ENCODE results near the gene EPB41L4B.
"Not testable (repeated sequence)": the region's sequence is repeated elsewhere in the genome, so short reads cannot be mapped to it uniquely, and the experiment has no call there.

Gene EPB41L4B

GRCh38 chr9:109286571-109286977 lies 34.3 kb downstream of the EPB41L4B start:
- no peak for TF ChIP-seq CTCF (IDR thresholded peaks at IDR 0.05; ENCODE audit: borderline replicate concordance, insufficient read depth, low read depth, low read length)

GRCh38 chr9:109283672-109284071 lies 37.2 kb downstream of the EPB41L4B start:
- H3K4me3 ChIP-seq (ENCODE audit: low read depth, low read length) = not testable (repeated sequence)

More at GRCh38 chr9:109286571-109286977, 34.3 kb downstream of the EPB41L4B start:
- H3K4me3 ChIP-seq (ENCODE audit: low read depth, low read length) = no peak overlapping the region

- TF ChIP-seq CTCF (IDR thresholded peaks at IDR 0.05; ENCODE audit: borderline replicate concordance, insufficient read depth, low read depth, low read length) = no peak
Measured at GRCh38 chr9:109283012-109283411, 37.8 kb downstream of the EPB41L4B start.

GRCh38 chr9:109282302-109282701 lies 38.6 kb downstream of the EPB41L4B start:
- no peak for TF ChIP-seq CTCF (IDR thresholded peaks at IDR 0.05; ENCODE audit: borderline replicate concordance, insufficient read depth, low read depth, low read length)
- H3K4me3 ChIP-seq (ENCODE audit: low read depth, low read length) = no peak overlapping the region

More at GRCh38 chr9:109283012-109283411, 37.8 kb downstream of the EPB41L4B start:
- H3K4me3 ChIP-seq (ENCODE audit: low read depth, low read length) = no peak overlapping the region

GRCh38 chr9:109281518-109281917 lies 39.3 kb downstream of the EPB41L4B start:
- no peak overlapping the region for H3K4me3 ChIP-seq (ENCODE audit: low read depth, low read length)
- TF ChIP-seq CTCF (IDR thresholded peaks at IDR 0.05; ENCODE audit: borderline replicate concordance, insufficient read depth, low read depth, low read length) = no peak

GRCh38 chr9:109278848-109279247 lies 42.0 kb downstream of the EPB41L4B start:
- H3K4me3 ChIP-seq (ENCODE audit: low read depth, low read length) = no peak overlapping the region
- TF ChIP-seq CTCF (IDR thresholded peaks at IDR 0.05; ENCODE audit: borderline replicate concordance, insufficient read depth, low read depth, low read length) = no peak

- TF ChIP-seq CTCF (IDR thresholded peaks at IDR 0.05; ENCODE audit: borderline replicate concordance, insufficient read depth, low read depth, low read length) = no peak
- H3K4me3 ChIP-seq (ENCODE audit: low read depth, low read length) = no peak overlapping the region
Measured at GRCh38 chr9:109278216-109278615, 42.6 kb downstream of the EPB41L4B start.

- no peak overlapping the region for H3K4me3 ChIP-seq (ENCODE audit: low read depth, low read length)
- no peak for TF ChIP-seq CTCF (IDR thresholded peaks at IDR 0.05; ENCODE audit: borderline replicate concordance, insufficient read depth, low read depth, low read length)
Measured at GRCh38 chr9:109277451-109277850, 43.4 kb downstream of the EPB41L4B start.

Measured in GM12875 (cell line).